ENCODE measurements around the gene ASAP3.

The ASAP3 gene

GRCh38 chr1:23483321-23484252 lies at the start of gene ASAP3:
Gene ASAP3 (minus strand): TSS chr1:23484179. CDS start chr1:23484133, 46 bp downstream.
- no peak for FAIRE-seq

- no peak for FAIRE-seq
These were observed 49.5 kb upstream of the ASAP3 start for GRCh38 chr1:23533246-23534023.

GRCh38 chr1:23531562-23532094 lies 47.6 kb upstream of the ASAP3 start:
- no peak for FAIRE-seq

DNA sequence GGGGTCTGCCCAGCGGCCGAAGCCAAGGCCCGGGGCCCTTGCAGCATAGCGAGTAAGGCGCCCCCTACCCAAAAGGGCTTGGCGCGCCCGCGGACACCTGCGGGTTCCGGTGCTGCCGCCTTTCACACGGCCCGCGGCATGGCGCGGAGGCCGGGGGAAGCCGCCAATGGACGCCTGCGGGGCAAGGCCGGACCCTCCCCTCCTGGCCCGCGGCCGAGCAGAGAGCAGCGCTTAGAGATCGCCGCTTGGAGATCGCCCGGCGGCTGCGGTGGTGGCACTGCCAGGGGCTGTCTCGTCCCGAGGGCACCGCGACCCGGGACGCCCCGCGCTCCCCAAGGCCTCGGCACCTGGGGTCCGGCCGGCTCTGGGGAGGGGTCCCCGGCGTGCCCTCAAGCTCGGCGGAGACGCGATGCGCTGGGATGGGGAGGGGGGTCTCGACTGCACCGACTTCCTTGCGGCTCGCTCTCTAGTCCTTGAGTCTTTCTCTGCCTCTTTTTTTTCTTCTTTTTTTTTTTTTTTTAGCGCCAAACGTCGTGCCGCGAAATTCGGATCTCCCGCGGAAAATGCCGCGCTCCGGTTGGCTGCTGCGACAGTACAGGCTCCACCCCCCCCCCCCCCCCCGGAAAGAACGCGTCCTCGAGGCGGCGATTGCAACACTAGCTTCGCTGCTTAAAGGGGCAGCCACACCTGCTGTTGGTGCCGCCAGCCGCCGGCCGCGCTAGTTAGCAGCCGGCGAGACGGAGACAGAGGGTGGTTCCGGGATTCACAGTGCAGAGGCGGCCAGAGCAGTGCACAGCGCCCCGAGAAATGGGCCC lies 47.0 kb upstream of the ASAP3 start, which contains the start of gene E2F2:
Gene E2F2, minus strand, starts transcription at position 487 of the 815 bp plus-strand sequence. Its CDS starts 440 bp downstream, at position 47.
- no peak for FAIRE-seq

DNA sequence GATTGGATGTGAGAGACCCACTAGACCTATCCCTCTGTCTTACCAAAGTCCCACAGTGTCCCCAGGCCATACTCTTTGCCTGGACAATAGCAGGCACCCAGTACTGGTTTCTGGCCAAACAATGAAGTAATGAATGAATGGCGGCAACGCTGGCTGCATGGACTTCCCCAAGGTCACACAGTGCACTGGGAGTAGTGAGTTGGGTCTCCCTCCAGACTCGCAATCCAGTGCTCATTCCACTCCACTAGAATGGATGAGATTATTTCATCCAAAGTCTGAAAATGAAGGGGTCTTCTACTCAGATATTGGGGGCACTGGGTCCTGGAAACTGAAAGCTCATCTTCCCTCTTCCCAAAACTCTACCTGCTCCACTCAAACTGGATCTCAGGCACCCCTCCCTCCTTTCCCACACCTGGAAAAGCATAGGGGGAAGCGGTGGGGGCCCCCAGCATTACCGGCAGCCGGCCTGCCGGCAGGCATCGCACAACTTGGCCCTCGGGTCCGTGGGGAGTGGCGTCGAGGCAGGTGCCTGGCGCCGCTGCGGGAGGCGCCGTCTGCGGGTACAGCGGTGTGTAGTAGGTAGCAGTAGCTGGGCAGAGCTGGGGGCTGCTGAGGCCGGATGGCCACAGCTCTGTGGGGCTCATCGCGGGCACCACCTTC lies 46.2 kb upstream of the ASAP3 start:
- no peak for FAIRE-seq

GRCh38 chr1:23529146-23530086 lies 45.4 kb upstream of the ASAP3 start:
- no peak for FAIRE-seq

DNA sequence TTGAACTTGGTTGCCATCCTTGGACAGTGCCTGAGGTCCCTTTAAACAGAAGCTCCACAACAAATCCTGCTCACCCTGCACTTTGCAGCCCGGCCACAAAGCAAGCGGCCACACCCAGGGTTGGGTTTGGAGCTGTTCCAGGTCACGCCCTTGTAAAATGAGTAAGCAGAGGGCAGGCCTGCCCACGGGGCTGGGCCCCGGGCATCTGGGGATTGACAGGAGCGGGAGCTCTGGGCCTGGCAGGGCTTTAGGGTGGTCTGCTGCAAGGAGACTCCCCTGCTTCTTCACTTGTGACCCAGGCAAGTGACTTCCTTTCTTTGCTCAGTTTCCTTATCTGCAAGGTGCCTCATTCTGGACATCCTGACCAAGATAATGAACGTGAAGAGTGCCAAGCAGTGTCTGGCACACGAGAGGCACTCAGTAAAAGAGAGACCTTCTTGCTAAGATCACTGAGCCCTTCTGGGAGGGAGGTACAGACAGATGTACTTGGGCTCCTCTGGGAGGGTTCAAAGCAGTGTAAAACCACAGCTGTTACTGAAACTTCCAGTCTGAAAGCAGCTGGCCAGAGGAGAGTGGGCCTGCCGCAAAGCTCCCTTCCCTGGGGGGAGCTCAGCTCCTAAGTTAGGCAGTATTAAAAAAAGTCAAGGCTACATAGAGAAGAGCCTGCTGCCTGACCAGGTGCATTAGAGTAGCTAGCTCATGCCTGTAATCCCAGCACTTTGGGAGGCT lies 44.4 kb upstream of the ASAP3 start:
- no peak for FAIRE-seq

DNA sequence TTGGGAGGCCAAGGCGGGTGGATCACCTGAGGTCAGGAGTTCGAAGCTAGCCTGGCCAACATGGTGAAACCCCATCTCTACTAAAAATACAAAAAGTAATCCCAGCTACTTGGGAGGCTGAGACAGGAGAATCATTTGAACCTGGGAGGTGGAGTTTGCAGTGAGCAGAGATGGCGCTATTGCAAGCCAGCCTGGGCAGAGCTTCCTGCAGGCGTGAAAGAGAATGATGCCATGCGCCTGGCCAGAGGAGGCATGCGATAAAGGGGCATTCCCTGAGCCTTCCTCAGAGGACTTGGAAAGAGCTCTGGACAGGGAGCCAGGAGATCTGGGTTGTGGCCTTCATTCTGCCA lies 43.9 kb upstream of the ASAP3 start:
- no peak for FAIRE-seq

- no peak for FAIRE-seq
These were observed 43.4 kb upstream of the ASAP3 start for GRCh38 chr1:23527366-23527765.

GRCh38 chr1:23526329-23527041 lies 42.5 kb upstream of the ASAP3 start:
- FAIRE-seq, result no peak

- FAIRE-seq, result no peak
These were observed 41.7 kb upstream of the ASAP3 start for GRCh38 chr1:23525558-23526250.

DNA sequence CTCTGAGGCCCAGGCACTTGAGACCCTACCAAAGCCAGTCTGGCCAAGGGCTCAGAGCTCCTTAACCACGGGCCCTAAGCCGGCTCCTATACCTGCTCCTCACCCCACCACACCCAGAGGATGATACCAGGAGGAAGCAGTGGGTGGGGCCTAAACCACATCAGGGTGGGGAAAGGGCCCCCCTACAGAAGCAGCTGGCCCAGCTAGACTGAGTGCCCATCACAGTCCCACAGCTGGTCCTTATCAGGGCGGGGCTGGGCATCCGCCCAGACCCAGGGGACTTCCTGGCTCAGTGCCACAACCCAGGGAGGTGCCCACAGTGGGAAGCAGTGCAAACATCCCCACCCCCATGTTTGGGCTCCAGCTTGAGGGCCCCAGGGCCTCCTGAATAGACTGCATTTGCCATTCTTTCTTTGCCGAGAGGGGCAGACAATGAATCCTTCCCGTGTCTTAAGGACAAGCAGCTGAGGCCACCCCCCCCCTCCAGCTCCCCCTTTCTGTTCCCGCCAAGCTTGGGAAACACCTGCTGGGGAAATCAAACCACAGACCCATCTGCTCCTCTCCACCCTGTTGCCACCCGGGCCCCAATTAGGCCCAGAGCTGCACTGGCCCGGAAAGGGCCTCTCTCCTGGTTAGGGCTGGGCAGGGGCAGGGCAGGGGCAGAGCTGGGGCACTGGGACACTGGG lies 40.9 kb upstream of the ASAP3 start:
- FAIRE-seq, result no peak

DNA sequence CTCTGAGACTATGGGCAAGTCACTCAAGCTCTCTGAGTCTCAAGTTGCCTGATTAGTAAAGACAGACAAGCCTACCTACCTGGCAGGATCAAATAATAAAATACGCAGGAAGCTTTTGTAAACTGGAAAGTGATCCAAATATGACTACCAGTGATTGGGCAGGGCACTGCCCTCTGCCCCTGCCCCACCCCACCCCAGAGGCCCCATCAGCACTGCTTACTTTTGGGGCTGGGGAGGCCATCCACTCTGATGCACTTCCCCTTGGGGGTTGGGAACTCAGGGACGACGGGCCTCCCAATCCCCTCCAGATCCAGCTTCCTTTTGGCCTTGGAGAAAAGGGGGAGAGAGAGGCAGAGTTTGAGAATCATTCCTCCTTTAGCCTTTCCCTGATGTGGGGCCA lies 40.2 kb upstream of the ASAP3 start:
- no peak for FAIRE-seq

DNA sequence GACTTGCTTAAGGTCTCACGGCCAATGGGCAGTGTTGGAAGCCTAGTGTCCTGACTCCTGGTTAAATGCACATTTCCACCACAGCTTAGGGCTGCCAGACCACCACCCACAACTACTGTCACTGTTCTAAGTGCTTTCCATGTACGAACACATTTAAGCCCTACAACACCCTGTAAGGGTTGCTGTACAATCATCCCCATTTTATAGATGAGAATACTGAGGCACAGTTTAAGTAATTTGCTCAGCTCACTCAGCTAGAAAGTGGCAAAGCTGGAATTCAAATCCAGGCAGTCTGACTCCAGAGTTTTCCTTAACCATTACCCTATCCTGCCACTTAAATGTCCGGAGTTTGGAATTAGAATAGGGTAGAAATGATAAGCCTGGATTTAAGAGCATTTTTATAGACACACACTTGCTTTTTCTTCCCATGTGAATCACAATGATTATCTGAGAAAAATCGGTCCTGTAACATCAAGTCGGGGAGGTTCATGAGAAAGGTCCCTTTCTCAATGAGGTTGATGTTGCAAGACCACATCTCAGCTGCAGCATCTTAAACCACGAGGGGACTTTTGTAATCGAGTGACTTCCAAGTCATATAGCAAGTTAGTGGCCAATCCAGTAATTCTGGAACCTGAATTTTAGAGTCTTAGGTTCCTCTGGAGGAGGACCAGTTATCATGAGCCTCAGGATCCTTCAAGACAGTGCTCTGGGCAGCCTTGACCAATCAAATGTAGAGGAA lies 38.4 kb upstream of the ASAP3 start:
- no peak for FAIRE-seq

GRCh38 chr1:23521588-23521987 lies 37.6 kb upstream of the ASAP3 start:
- FAIRE-seq, result no peak

DNA sequence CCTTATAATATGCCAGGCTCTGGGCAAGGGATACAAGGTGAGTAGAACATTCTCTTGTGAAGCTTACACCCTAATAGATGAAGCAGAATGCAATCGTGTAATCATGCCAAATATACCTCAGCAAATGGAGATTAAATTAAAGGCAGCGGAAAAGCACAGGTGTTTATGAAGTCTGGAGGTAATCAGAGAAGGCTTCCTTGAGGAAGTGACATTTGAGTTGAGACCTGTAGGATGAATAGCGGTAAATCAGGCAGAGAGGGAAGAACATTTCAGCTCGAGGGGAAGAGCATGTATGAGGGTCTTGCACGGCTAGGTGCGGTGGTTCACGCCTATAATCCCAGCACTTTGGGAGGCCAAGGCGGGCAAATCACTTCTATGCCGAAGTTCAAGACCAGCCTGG lies 33.6 kb upstream of the ASAP3 start:
- no peak for FAIRE-seq

GRCh38 chr1:23515905-23516304 lies 31.9 kb upstream of the ASAP3 start:
- no peak for FAIRE-seq
